Mammary epithelial cell (primary cell): Measurements from ENCODE around the gene PKIG.

ENCODE experiments used
- CTCF ChIP-seq, 2 donors: IDR thresholded peaks in 1 of 2; conservative IDR thresholded peaks in 1 of 2; 2 replicates each; pipeline ENCODE4 v1.5.1; 2011 to 2012; ENCODE audit warnings: inconsistent platforms in 2 of 2, low read length in 2 of 2, mild to moderate bottlenecking in 2 of 2, control low read depth in 1 of 2, low read depth in 1 of 2; ENCODE audit not compliant: insufficient read depth in 1 of 2; ENCODE audit errors: extremely low read depth in 1 of 2
- EZH2 ChIP-seq: IDR thresholded peaks from 2 replicates; pipeline ENCODE4 v1.6.1; 2012; ENCODE audit warnings: low read length, inconsistent platforms, borderline replicate concordance

GRCh38 chr20:44566018-44566417, 16.4 kb upstream of the PKIG start:
- no peak for TF ChIP-seq CTCF (conservative IDR thresholded peaks at IDR 0.05 in 1 of 2, IDR thresholded peaks at IDR 0.05 in 1 of 2; ENCODE audit: extremely low read depth in 1 of 2, insufficient read depth in 1 of 2, low read depth in 1 of 2, low read length in 2 of 2)
- TF ChIP-seq EZH2 = no peak
